ENCODE measurements around the gene EXTL1.

Gene EXTL1

DNA sequence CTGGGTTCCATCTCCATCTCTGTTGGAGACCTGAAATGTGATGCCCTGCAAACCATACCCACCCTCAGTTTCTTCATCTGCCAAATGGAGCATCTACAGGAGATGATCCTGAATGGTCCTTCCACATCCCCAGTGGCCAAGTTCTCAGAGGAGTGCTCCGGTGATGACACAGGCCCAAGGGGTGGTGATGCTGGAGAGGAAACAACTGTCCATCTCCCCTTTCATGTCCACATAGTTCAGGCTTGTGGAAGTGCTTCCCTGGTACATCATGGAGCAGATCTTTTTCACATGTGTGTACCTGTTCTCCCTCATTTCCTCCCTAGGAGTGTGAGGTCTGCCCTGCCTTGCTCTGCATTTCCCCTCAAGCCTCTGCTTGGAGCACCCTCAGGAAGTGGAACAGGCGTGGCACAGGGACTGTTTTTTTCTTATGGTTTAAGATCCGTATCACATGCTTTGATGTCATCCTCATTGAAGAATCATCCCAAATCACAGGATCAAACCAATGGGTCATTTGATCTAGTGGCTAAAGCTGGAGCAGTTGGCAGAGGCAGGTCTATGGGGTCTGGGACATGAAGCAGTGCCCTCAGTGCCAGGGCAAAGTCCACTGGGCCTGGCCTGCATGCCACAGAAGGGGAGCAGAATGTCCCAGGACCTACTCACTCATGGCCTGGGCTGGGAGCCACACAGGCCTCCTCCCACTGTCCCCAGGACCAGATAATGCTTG lies 54.0 kb downstream of the EXTL1 start:
- DNase-seq = no peak

GRCh38 chr1:26077524-26077923 lies 55.9 kb downstream of the EXTL1 start:
- no peak for DNase-seq

DNA sequence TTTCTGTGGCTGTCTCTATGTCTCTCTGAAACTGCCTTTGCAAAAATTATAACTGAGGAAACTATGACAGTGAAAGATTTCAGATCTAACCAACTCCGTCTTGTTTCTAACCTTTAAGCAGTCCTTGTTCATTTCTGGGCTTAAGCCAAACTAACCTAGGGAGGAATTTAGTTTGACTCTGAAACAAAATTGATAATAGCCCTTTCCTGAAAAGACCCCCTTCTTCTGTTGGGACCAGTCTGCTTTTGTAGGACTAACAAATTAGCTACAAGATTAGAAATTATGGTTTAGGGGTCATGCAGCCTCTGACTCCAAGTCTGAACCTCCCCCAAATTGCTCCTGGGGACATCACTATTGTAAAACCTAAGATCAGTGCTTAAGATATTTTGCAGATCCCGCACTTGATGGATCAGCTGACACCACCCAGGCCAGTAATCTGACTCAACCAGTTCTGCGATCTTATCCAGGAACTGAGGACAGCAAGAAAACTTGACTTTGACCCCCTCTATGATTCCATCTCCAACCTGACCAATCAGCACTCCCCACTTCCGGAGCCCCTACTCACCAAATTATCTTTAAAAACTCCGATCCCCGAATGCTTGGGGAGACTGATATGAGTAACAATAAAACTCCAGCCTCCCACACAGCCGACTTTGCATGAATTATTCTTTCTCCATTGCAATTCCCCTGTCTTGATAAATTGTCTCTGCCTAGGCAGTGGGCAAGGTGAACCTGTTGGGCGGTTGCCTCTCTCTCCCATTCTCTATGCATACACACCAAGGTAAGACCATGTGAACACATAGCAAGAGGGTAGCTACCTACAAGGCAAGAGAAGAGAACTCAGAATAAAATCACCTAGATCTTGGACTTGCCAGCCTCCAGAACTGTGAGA lies 57.0 kb downstream of the EXTL1 start:
- DNase-seq = no peak

- DNase-seq = no peak
Measured at GRCh38 chr1:26079178-26079563, 57.6 kb downstream of the EXTL1 start.

DNA sequence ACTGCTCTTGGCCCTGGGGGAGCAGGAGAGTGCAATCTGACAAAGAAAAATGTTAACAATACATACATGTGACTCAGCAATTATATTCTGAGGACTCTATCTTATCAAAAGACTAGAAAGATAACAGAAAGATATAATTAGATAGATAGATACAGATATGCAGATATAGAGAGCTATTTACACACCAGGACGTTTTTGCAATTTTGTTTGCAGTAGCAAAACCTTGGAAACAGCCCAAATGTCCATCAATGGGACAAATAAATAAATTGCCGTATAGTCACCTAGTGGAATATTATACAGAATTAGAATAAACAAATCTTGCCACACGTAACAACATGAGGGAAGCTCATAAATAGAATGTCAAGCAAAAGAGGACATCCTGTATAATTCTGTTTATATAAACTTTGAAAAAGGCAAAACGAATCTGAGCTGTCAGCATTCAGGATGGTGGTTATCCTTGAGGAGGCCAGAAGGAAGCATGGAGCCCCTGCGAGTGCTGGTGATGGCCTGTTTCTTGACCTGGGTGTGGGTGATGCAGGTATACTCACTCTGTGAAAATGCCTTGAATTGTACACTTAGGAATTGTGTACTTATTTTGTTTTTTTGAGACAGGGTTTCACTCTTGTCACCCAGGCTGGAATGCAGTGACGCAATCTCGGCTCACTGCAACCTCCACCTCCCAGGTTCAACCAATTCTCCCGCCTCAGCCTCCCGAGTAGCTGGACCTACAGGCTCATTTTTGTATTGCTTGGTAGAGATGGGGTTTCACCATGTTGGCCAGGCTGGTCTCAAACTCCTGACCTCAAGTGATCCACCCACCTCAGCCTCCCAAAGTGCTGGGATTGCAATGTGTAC lies 58.6 kb downstream of the EXTL1 start:
- DNase-seq = no peak

DNA sequence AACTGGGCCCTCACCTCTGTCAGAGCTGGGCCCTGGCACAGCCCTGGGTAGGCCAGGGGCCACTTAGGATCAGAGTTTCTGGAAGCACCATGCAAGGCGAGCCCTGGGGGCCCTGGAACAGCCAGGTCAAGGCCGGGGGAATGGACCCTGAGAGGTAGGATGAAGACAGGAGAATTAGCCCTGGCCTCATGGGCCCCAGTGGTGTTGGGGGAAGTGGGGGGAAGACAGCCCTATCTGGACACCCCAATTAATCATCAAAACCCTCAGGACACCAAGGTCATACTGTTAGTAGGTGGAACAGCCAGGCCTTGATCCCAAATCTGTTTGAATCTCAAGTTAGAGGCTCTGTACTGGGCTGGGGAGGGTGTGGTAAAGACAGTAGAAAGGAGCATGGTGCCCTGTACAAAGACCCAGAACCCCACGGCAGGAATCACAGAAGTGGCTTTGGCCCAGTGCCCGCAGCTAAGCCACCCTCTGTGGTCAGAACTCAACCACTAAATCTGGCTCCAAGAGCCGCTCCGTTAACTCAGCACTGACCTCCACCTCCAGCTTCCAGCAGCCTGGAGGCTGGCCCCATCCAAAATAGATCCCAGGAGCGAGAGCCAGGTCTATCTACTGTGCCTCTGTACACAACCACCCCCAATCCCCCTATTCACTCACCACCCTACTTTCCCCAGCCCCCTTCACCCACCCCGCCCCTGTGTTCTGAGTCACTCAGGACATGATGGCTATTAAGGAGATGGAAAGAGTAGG lies 59.9 kb downstream of the EXTL1 start:
- no peak for DNase-seq

DNA sequence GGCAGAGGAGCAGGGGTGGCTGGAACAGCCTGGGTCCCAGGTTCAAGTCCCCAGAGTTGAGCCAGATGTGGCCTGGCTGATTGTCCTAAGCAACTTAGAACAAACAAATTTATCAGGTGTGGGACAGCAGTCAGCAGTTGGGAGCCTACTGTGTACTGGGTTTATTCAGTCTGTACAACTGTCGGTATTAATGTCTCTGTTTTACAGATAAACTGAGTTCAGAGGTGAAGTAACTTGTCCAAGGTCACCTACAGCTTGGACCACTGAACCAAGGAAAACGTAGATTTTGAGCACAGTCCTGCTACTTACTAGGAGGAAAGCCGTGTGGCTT lies 60.4 kb downstream of the EXTL1 start:
- DNase-seq = no peak

DNA sequence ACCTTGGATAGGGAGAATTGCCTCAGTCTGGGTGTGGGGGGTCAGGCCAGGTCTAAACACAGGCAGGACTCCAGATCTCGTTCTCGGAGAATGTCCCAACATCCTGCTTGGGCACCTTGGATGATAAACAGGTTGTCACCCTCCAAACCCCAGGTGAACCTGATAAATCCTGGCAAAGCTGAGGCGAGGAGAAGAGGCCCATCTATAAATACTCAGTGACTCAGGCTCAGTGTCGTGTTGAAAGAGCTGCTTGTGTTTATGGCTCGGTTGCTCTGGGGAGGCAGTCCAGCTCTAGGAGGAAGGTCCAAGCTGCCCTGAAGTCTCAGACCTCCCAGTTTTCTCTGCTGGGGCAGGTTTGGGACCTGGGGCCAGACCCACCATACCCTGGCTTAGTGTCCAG lies 61.6 kb downstream of the EXTL1 start:
- DNase-seq = no peak

GRCh38 chr1:26084091-26084561 lies 62.6 kb downstream of the EXTL1 start:
- DNase-seq = no peak

DNA sequence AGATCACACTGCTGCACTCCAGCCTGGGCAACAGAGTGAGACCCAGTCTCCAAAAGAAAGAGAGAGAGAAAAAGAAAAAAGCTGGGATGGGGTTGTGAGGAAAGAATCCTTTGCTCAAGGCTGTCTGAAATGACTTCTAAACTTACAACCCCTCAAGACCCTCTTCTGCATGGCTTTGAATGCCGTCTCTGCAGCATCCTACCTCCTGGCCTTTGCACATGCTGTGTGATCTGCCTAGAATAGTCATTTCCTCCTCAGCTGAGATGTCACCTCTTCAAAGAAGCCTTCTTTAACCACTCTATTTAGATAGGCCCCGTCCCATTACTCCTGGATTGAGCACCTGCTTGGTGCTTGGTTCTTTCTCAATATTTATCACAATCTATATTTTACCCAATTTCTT lies 63.3 kb downstream of the EXTL1 start:
- DNase-seq = no peak
